GM10248 (cell line): Measurements from ENCODE around the gene SLITRK1.
A peak's percentile ranks its signal among the peaks of the same experiment; 100 is the strongest.

Experiments used
- CTCF ChIA-PET: fragments of 300-600 bp; sonication (Branson Sonifier 250); formaldehyde crosslinking; extraction: SDS; loops from one replicate; lab custom pipeline; 2021; ENCODE audit warnings: antibody characterized with exemption; lab: Yijun Ruan, JAX
- POLR2A ChIA-PET: fragments of 350-650 bp; sonication (Branson Sonifier 250); formaldehyde crosslinking; extraction: SDS; loops from one replicate; lab custom pipeline; 2020; ENCODE audit warnings: antibody characterized with exemption; lab: Yijun Ruan, JAX
- DNase-seq: peaks from one replicate; pipeline ENCODE4 v3.0.0; 2012; ENCODE audit errors: extremely low spot score
- CTCF ChIP-seq: IDR thresholded peaks from 2 replicates; pipeline ENCODE4 v1.5.1; 2012; ENCODE audit warnings: mild to moderate bottlenecking, low read depth; ENCODE audit errors: extremely low read depth, missing control alignments, control extremely low read depth

The SLITRK1 gene

GRCh38 chr13:83881917-83882605 lies at the start of gene SLITRK1:
TSS of gene SLITRK1 (minus strand) at chr13:83882474. CDS start at chr13:83881507, 967 bp downstream.
- no peak for TF ChIP-seq CTCF
- ChIA-PET CTCF (no interaction called here), POLR2A (no interaction called here)
- DNase-seq = peak; percentile 18

GRCh38 chr13:83929157-83929556 lies 46.9 kb upstream of the SLITRK1 start:
- no peak for TF ChIP-seq CTCF
- POLR2A ChIA-PET = no interaction called here
- DNase-seq = no peak
- CTCF ChIA-PET = no interaction called here

- DNase-seq = no peak
- TF ChIP-seq CTCF = no peak
- CTCF ChIA-PET = no interaction called here
- POLR2A ChIA-PET = no interaction called here
Observed at GRCh38 chr13:83919775-83920174, 37.5 kb upstream of the SLITRK1 start.

GRCh38 chr13:83914368-83914767 lies 32.1 kb upstream of the SLITRK1 start:
- no peak for TF ChIP-seq CTCF
- no peak for DNase-seq
- CTCF ChIA-PET = no interaction called here
- POLR2A ChIA-PET = no interaction called here

GRCh38 chr13:83907196-83907989 lies 25.1 kb upstream of the SLITRK1 start:
- TF ChIP-seq CTCF = no peak
- ChIA-PET CTCF (no interaction called here), POLR2A (no interaction called here)
- no peak for DNase-seq

- no peak for TF ChIP-seq CTCF
- CTCF ChIA-PET = no interaction called here
Observed at GRCh38 chr13:83906240-83906820, 24.1 kb upstream of the SLITRK1 start.

More at GRCh38 chr13:83906240-83906820, 24.1 kb upstream of the SLITRK1 start:
- POLR2A ChIA-PET = no interaction called here
- no peak for DNase-seq
